Measurements from ENCODE around the gene SKI.

DNA sequence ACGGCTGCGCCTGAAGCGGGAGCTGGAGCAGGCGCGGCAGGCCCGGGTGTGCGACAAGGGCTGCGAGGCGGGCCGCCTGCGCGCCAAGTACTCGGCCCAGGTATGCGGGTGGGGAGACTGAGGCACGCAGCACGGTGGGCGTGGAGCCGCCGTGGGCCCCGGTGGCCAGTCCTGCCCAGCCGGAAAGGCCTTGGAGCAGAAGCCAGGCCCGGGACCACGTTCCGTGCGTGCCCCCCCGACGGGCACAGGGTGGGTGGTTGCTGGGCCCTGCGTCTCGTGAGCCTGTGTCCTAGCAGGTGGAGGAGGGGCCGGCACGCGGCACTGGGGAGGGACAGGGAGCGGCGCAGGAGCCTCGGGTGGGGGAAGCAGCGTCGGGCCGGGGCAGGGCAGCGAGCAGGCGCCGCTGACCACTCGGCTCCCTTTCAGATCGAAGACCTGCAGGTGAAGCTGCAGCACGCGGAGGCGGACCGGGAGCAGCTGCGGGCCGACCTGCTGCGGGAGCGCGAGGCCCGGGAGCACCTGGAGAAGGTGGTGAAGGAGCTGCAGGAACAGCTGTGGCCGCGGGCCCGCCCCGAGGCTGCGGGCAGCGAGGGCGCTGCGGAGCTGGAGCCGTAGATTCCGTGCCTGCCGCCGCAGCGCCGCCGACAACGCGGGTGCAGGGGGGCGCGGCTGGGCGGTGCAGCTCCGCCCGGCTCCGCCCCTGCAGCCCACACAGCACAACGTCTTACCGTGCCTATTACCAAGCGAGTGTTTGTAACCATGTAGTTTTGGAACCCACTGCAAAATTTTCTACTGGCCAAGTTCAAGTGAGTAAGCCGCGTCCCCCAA, 78.2 kb downstream of the SKI start:
- TF ChIP-seq, protein P1, sequence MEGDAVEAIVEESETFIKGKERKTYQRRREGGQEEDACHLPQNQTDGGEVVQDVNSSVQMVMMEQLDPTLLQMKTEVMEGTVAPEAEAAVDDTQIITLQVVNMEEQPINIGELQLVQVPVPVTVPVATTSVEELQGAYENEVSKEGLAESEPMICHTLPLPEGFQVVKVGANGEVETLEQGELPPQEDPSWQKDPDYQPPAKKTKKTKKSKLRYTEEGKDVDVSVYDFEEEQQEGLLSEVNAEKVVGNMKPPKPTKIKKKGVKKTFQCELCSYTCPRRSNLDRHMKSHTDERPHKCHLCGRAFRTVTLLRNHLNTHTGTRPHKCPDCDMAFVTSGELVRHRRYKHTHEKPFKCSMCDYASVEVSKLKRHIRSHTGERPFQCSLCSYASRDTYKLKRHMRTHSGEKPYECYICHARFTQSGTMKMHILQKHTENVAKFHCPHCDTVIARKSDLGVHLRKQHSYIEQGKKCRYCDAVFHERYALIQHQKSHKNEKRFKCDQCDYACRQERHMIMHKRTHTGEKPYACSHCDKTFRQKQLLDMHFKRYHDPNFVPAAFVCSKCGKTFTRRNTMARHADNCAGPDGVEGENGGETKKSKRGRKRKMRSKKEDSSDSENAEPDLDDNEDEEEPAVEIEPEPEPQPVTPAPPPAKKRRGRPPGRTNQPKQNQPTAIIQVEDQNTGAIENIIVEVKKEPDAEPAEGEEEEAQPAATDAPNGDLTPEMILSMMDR (IDR thresholded peaks at IDR 0.05; ENCODE audit: borderline replicate concordance, extremely low read depth, low read length, poor library complexity, severe bottlenecking), result no peak
- TF ChIP-seq EZH2 (IDR thresholded peaks at IDR 0.05; ENCODE audit: borderline replicate concordance, low read depth, low read length, severe bottlenecking), result no peak
